A549 (cell line): ENCODE results near the gene SPECC1. TPM values are rescaled to one million over a fixed set of nuclear protein-coding genes. Genes with fewer than 3 reads are reported as not detected.
A peak's percentile ranks its signal among the peaks of the same experiment; 100 is the strongest.

Experiments
- ATAC-seq, 2 experiments: fragments of 200-7000 bp in 1 of 2; fragments of >200 bp in 1 of 2; cut with Nextera tagmentation in 1 of 2; cut with Tn5 transposase in 1 of 2; 3 replicates each; pipeline versions ENCODE4 v1.8.0 to v1.9.1; 2018 to 2020; ENCODE audit warnings: mild to moderate bottlenecking in 1 of 2, moderate library complexity in 1 of 2
- CTCF ChIA-PET: fragments of 300-600 bp; sonication (Branson Sonifier 250); formaldehyde crosslinking; extraction: SDS; loops from one replicate; lab custom pipeline; 2021; ENCODE audit warnings: antibody characterized with exemption, inconsistent platforms; lab: Yijun Ruan, JAX
- POLR2A ChIA-PET: fragments of 350-600 bp; formaldehyde crosslinking; extraction: SDS; loops from one replicate; lab custom pipeline; 2021; ENCODE audit warnings: antibody characterized with exemption, inconsistent platforms; lab: Yijun Ruan, JAX
- DNase-seq, 2 experiments: peaks; one replicate each; pipeline versions ENCODE4 v3.0.0 to v3.0.0-alpha.2; 2011 to 2016; ENCODE audit warnings: low read depth in 1 of 2, low spot score in 1 of 2
- FAIRE-seq: peaks from 2 replicates; lab custom pipeline; 2011; peaks lifted over from hg19 to GRCh38; lab: Jason Lieb, UNC
- H3K27ac ChIP-seq, 2 experiments: fragments of >200 bp; sonication (Bioruptor Twin); formaldehyde crosslinking; 3 replicates each; pipeline ENCODE4 v1.5.1; 2016 to 2017
- H3K4me1 ChIP-seq: fragments of >200 bp; sonication (Bioruptor Twin); formaldehyde crosslinking; 3 replicates; pipeline ENCODE4 v1.6.1; 2016
- H3K4me2 ChIP-seq: fragments of >200 bp; sonication (Bioruptor Twin); formaldehyde crosslinking; 3 replicates; pipeline ENCODE4 v1.6.1; 2016
- H3K4me3 ChIP-seq: fragments of >200 bp; sonication (Bioruptor Twin); formaldehyde crosslinking; 3 replicates; pipeline ENCODE4 v1.5.1; 2016
- H3K9me3 ChIP-seq: fragments of >200 bp; sonication (Bioruptor Twin); formaldehyde crosslinking; 3 replicates; pipeline ENCODE4 v1.6.1; 2016
- BHLHE40 ChIP-seq: IDR thresholded peaks from 2 replicates; pipeline ENCODE4 v1.6.1; 2012; ENCODE audit warnings: low read depth, low read length, inconsistent platforms
- CHD2 ChIP-seq: fragments of 150-350 bp; IDR thresholded peaks from 2 replicates; pipeline ENCODE4 v1.6.1; 2014; ENCODE audit warnings: low read length; ENCODE audit not compliant: partially characterized antibody
- ELK1 ChIP-seq: fragments of 150-350 bp; IDR thresholded peaks from 2 replicates; pipeline ENCODE4 v1.6.1; 2014; ENCODE audit warnings: low read depth, mild to moderate bottlenecking, low read length
- EP300 ChIP-seq, 2 experiments: fragments of >200 bp; sonication (Bioruptor Twin); formaldehyde crosslinking; IDR thresholded peaks; 2 replicates in 1 of 2; 3 replicates in 1 of 2; pipeline ENCODE4 v1.6.1; 2016 to 2017
- FOSB ChIP-seq: fragments of 250-450 bp; sonication (Bioruptor Pico); IDR thresholded peaks from 2 replicates; pipeline ENCODE4 v1.5.0; 2020; ENCODE audit warnings: mild to moderate bottlenecking, moderate library complexity
- FOXS1 ChIP-seq: fragments of 250-450 bp; sonication (Bioruptor Pico); IDR thresholded peaks from 2 replicates; pipeline ENCODE4 v1.5.0; 2020; ENCODE audit warnings: mild to moderate bottlenecking, moderate library complexity
- GATA3 ChIP-seq: IDR thresholded peaks from 2 replicates; pipeline ENCODE4 v1.6.1; 2012; ENCODE audit warnings: borderline replicate concordance
- HEYL ChIP-seq: fragments of 250-450 bp; sonication (Bioruptor Pico); IDR thresholded peaks from 2 replicates; pipeline ENCODE4 v1.8.0; 2021; ENCODE audit warnings: mild to moderate bottlenecking, moderate library complexity
- HOXA7 ChIP-seq: fragments of 250-450 bp; sonication (Bioruptor Pico); IDR thresholded peaks from 2 replicates; pipeline ENCODE4 v1.5.0; 2020; ENCODE audit warnings: mild to moderate bottlenecking, moderate library complexity
- KDM1A ChIP-seq: fragments of 200-600 bp; sonication (generic); IDR thresholded peaks from 2 replicates; pipeline ENCODE4 v1.6.1; 2016; ENCODE audit warnings: low read depth, mild to moderate bottlenecking
- MAZ ChIP-seq: fragments of 150-350 bp; IDR thresholded peaks from 2 replicates; pipeline ENCODE4 v1.6.1; 2014; ENCODE audit warnings: antibody characterized with exemption, low read depth, low read length, borderline replicate concordance
- NPAS2 ChIP-seq: fragments of 250-450 bp; sonication (Bioruptor Pico); IDR thresholded peaks from 2 replicates; pipeline ENCODE4 v1.8.0; 2022; ENCODE audit warnings: mild to moderate bottlenecking, moderate library complexity, borderline replicate concordance
- PHF8 ChIP-seq: fragments of 200-600 bp; sonication (generic); IDR thresholded peaks from 2 replicates; pipeline ENCODE4 v1.6.1; 2016; ENCODE audit warnings: low read depth, mild to moderate bottlenecking, antibody characterized with exemption, moderate library complexity, borderline replicate concordance
- POLR2A ChIP-seq: IDR thresholded peaks from 2 replicates; pipeline ENCODE4 v1.6.1; 2012; ENCODE audit warnings: mild to moderate bottlenecking, low read length
- POLR2AphosphoS2 ChIP-seq: conservative IDR thresholded peaks from 2 replicates; pipeline ENCODE4 v1.6.1; 2012; ENCODE audit warnings: low read length, improper control_type of control experiment, inconsistent platforms
- RARB ChIP-seq: fragments of 250-450 bp; sonication (Bioruptor Pico); IDR thresholded peaks from 2 replicates; pipeline ENCODE4 v1.8.0; 2021; ENCODE audit warnings: mild to moderate bottlenecking, moderate library complexity
- REST ChIP-seq: fragments of 200-600 bp; sonication (generic); IDR thresholded peaks from 2 replicates; pipeline ENCODE4 v1.6.1; 2016; ENCODE audit warnings: antibody characterized with exemption, mild to moderate bottlenecking, moderate library complexity
- RFX5 ChIP-seq: fragments of 450-650 bp; IDR thresholded peaks from 2 replicates; pipeline ENCODE4 v1.7.1; 2014; ENCODE audit warnings: antibody characterized with exemption, mild to moderate bottlenecking, moderate library complexity
- RNF2 ChIP-seq: fragments of 200-600 bp; sonication (generic); IDR thresholded peaks from 2 replicates; pipeline ENCODE4 v1.6.1; 2016; ENCODE audit warnings: low read depth, mild to moderate bottlenecking, antibody characterized with exemption, moderate library complexity, borderline replicate concordance
- SREBF2 ChIP-seq: fragments of 450-650 bp; IDR thresholded peaks from 2 replicates; pipeline ENCODE4 v1.6.1; 2014; ENCODE audit warnings: mild to moderate bottlenecking, moderate library complexity
- ZFP36 ChIP-seq: fragments of 450-650 bp; IDR thresholded peaks from 2 replicates; pipeline ENCODE4 v1.6.1; 2014; ENCODE audit warnings: borderline replicate concordance; ENCODE audit not compliant: partially characterized antibody
- ZNF302 ChIP-seq: fragments of 250-450 bp; sonication (Bioruptor Pico); IDR thresholded peaks from 2 replicates; pipeline ENCODE4 v1.9.0; 2021; ENCODE audit warnings: inconsistent platforms, mild to moderate bottlenecking, moderate library complexity
- ZSCAN20 ChIP-seq: fragments of 250-450 bp; sonication (Bioruptor Pico); IDR thresholded peaks from 2 replicates; pipeline ENCODE4 v1.8.0; 2022; ENCODE audit warnings: mild to moderate bottlenecking, moderate library complexity
- WGBS: methylation state at CpG from one replicate; pipeline ENCODE4 v1.1.6; 2017; ENCODE audit errors: missing lambda C conversion rate; 5-methylcytosine and 5-hydroxymethylcytosine counted together
- polyA plus RNA-seq, 4 experiments: library from polyadenylated mRNA; depleted of rRNA in 3 of 4; stranded (reverse); fragments of >200 nt; fragmentation: RNase III in 1 of 4; extraction: RNeasy Plus Mini Kit Qiagen cat#74134 plus additional on column Dnase treatment in 1 of 4; gene quantifications; 2 replicates in 3 of 4; 3 replicates in 1 of 4; pipeline ENCODE4 v1.2.3, GENCODE V29; 2011 to 2017

The SPECC1 gene
- polyA plus RNA-seq, 2 of the 4 experiments (the other 2 are of a cell fraction): 45.1 to 66.2 TPM

DNA sequence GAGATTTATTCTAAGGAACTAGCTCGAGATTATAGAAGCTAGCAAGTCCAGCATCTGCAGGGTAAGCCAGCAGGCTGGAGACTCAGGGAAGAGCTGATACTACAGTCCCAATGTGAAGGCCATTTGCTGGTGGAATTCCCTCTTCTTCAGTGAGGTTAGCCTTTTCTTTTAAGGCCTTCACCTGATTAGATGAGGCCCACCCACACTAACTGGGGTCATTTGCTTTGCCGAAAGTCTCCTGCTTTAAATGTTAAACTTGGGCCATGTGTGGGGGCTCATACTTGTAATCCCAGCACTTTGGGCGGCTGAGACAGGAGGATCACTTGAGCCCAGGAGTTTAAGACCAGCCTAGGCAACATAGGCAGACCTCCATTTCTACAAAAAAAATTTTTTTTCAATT is 289.9 kb downstream of the SPECC1 start:
- WGBS: 88% methylated on average over 3 of the region's 3 CpGs
- H3K4me1 ChIP-seq: no peaks in the 10 kb centered on the region
- H3K27ac ChIP-seq: no peak overlapping the region
- no peak overlapping the region for H3K4me3 ChIP-seq
- ATAC-seq (no peak), DNase-seq (no peak), FAIRE-seq (no peak)
- POLR2A ChIA-PET: no interaction called here
- TF ChIP-seq REST (no peak), KDM1A (0 out of 2 replicates have a peak, but pooled peaks have one; percentile 25)
- CTCF ChIA-PET: interaction anchor here (0.6 to 2.0 kb wide), 4 partner anchors 10 to 178 kb away, joined by 3 to 5 read pairs (median 3); no protein-coding TSS in a partner anchor
- no peaks in the 10 kb centered on the region for H3K9me3 ChIP-seq
- H3K4me2 ChIP-seq: no peak overlapping the region

DNA sequence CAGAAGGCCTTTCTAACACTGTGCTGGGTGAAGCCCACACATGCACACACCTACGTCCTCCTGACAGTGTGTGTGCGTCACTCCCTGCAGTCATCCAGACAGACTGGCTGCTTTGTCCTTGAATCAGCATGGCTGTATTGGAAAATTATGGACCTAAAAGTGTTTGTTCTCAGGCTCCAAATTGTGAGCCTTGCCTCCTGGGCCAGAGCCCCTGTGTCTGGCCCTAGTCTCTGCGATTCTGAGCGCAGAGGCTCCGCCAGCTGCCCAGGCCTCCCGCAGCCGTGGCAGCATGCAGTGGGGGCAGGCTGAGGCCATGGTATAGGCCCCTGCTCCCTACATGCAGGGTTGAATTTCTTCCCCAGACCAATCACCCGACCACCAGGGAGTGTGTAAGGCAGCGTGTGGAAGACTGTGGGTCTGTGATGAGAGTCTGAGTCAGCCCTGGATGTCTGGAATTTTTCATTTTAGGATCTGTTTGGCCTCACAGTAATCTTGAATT is 291.3 kb downstream of the SPECC1 start:
- POLR2A ChIA-PET: no interaction called here
- Histone ChIP-seq H3K27ac (0 out of 6 replicates have a peak overlapping the region, but pooled peaks of 1 of the 2 experiments have one; percentile 21), H3K4me1 (no peaks in the 10 kb centered on the region), H3K4me2 (no peak overlapping the region), H3K9me3 (peaks cover 6% of the 10 kb centered on the region), H3K4me3 (no peak overlapping the region)
- ATAC-seq: peak; percentile 54 to 65; a peak in 4 of 6 replicates
- no peak for FAIRE-seq
- DNase-seq: no peak
- WGBS: 89% methylated on average over 9 of the region's 9 CpGs
- CTCF ChIA-PET: interaction anchor here (1.1 kb wide), 1 partner anchor 10 kb away, joined by 3 read pairs; no protein-coding TSS in a partner anchor
- TF ChIP-seq PHF8 (no peak), GATA3 (no peak), RFX5 (no peak), POLR2A (no peak), NPAS2 (no peak), KDM1A (no peak), REST (no peak), EP300 (IDR thresholded peaks at IDR 0.05) (no peak), POLR2AphosphoS2 (no peak), ZSCAN20 (no peak), BHLHE40 (no peak), HOXA7 (no peak), FOSB (CRISPR knock-in tag) (no peak), RNF2 (no peak)

DNA sequence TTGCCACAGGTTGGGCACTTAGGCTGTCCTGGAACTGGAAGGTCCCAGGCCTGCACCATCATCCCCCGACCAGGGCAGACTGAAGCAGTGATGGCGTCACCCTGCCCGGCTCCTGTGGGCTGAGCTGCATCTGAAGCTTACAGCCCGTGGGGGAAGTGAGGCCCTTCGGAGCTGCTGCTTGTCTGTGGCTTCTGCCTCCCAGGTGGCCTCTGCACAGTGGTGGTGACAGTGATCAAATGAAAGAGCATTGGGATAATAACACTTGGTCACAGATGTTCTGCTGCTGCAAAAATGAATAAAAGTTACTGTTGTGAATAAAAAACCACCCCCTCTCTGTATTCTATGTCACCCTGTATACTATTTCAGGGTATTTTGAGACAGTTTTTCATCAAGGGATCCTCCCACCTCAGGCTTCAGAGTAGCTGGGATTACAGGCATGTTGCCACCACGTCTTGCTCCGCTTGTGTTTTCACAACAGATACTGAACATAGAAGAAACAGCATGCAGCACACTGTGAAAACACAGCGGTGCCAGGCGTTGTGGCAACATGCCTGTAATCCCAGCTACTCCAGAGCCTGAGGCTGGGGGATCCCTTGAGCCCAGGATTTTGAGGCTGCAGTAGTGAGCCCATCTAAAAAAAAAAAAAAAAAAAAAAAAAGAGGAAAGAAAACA is 293.2 kb downstream of the SPECC1 start:
- POLR2A ChIA-PET: interaction anchor here (0.6 kb wide), 1 partner anchor 297 kb away, joined by 5 read pairs; no protein-coding TSS in a partner anchor
- no peaks in the 10 kb centered on the region for H3K4me1 ChIP-seq
- no peak overlapping the region for H3K4me3 ChIP-seq
- peaks cover 24% of the 10 kb centered on the region for H3K9me3 ChIP-seq
- H3K4me2 ChIP-seq: no peak overlapping the region
- TF ChIP-seq MAZ (no peak), ZNF302 (CRISPR knock-in tag) (no peak), PHF8 (no peak), KDM1A (no peak), RARB (CRISPR knock-in tag) (no peak), FOXS1 (CRISPR knock-in tag) (no peak), HEYL (CRISPR knock-in tag) (no peak), RFX5 (no peak), ZSCAN20 (no peak), ELK1 (no peak), SREBF2 (no peak), CHD2 (no peak), ZFP36 (no peak)
- no peak for FAIRE-seq
- DNase-seq: no peak
- CTCF ChIA-PET: interaction anchor here (2.1 kb wide), 1 partner anchor 18 kb away, joined by 7 read pairs; no protein-coding TSS in a partner anchor
- WGBS: 96% methylated on average over 9 of the region's 9 CpGs
- no peak; a peak in 1 of 6 replicates for ATAC-seq
- no peak overlapping the region for H3K27ac ChIP-seq
